HEK293 (cell line): ENCODE data around the gene ATMIN.

Source experiments
- CTCF ChIA-PET: fragments of 350-600 bp; formaldehyde crosslinking; extraction: SDS; loops from one replicate; lab custom pipeline; 2021; ENCODE audit warnings: antibody characterized with exemption; lab: Yijun Ruan, JAX
- POLR2A ChIA-PET: fragments of 300-600 bp; formaldehyde crosslinking; extraction: SDS; loops from one replicate; lab custom pipeline; 2020; ENCODE audit warnings: antibody characterized with exemption, inconsistent platforms; lab: Yijun Ruan, JAX
- H3K27ac ChIP-seq: fragments of 200-500 bp; sonication (Bioruptor generic); 2 replicates; pipeline ENCODE4 v1.5.1; 2014; ENCODE audit warnings: low read depth, low read length, control low read depth, inconsistent platforms; ENCODE audit errors: extremely low read depth
- H3K36me3 ChIP-seq, 2 experiments: fragments of 200-500 bp in 1 of 2; sonication (Bioruptor generic) in 1 of 2; 1 replicate in 1 of 2; 2 replicates in 1 of 2; pipeline ENCODE4 v1.5.1; 2014 to 2017; ENCODE audit warnings: inconsistent platforms in 2 of 2, low read length in 2 of 2; ENCODE audit not compliant: control insufficient read depth in 2 of 2, insufficient read depth in 1 of 2
- H3K4me1 ChIP-seq: fragments of 200-500 bp; sonication (Bioruptor generic); 2 replicates; pipeline ENCODE4 v1.5.1; 2014; ENCODE audit warnings: mild to moderate bottlenecking, low read length, inconsistent platforms; ENCODE audit not compliant: control insufficient read depth, insufficient read depth
- H3K4me3 ChIP-seq: 2 replicates; pipeline ENCODE4 v1.5.1; 2011; ENCODE audit warnings: low read depth, mild to moderate bottlenecking, control low read depth, low read length, moderate library complexity
- H3K9me3 ChIP-seq: fragments of 200-500 bp; sonication (Bioruptor generic); 2 replicates; pipeline ENCODE4 v1.5.1; 2014; ENCODE audit warnings: low read depth, low read length, inconsistent platforms; ENCODE audit not compliant: control insufficient read depth, insufficient read depth
- CTCF ChIP-seq: fragments of 450-650 bp; formaldehyde crosslinking; IDR thresholded peaks from 2 replicates; pipeline ENCODE4 v1.5.1; 2016; ENCODE audit warnings: missing biosample characterization, missing genetic modification characterization
- GLIS1 ChIP-seq: fragments of 450-650 bp; formaldehyde crosslinking; IDR thresholded peaks from 2 replicates; pipeline ENCODE4 v1.5.1; 2016; ENCODE audit warnings: missing biosample characterization, missing genetic modification characterization
- MZF1 ChIP-seq: fragments of 450-650 bp; formaldehyde crosslinking; IDR thresholded peaks from 2 replicates; pipeline ENCODE4 v1.5.1; 2017; ENCODE audit warnings: missing biosample characterization, missing genetic modification characterization, borderline replicate concordance
- SP3 ChIP-seq: fragments of 450-650 bp; formaldehyde crosslinking; IDR thresholded peaks from 2 replicates; pipeline ENCODE4 v1.5.1; 2016; ENCODE audit warnings: missing biosample characterization, missing genetic modification characterization
- TCF7L2 ChIP-seq: IDR thresholded peaks from 2 replicates; pipeline ENCODE4 v1.6.1; 2011; ENCODE audit warnings: low read depth, mild to moderate bottlenecking, inconsistent platforms, low read length, moderate library complexity, borderline replicate concordance
- ZBTB20 ChIP-seq: fragments of 450-650 bp; formaldehyde crosslinking; IDR thresholded peaks from 2 replicates; pipeline ENCODE4 v1.5.1; 2016; ENCODE audit warnings: missing biosample characterization, missing genetic modification characterization
- ZBTB7A ChIP-seq: fragments of 450-650 bp; formaldehyde crosslinking; IDR thresholded peaks from 2 replicates; pipeline ENCODE4 v1.5.1; 2016; ENCODE audit warnings: low read depth, missing biosample characterization, missing genetic modification characterization
- ZNF148 ChIP-seq: fragments of 450-650 bp; formaldehyde crosslinking; IDR thresholded peaks from 2 replicates; pipeline ENCODE4 v1.5.0; 2017; ENCODE audit warnings: missing biosample characterization, missing genetic modification characterization, borderline replicate concordance
- ZNF248 ChIP-seq: fragments of 450-650 bp; formaldehyde crosslinking; IDR thresholded peaks from 2 replicates; pipeline ENCODE4 v1.5.1; 2017; ENCODE audit warnings: missing biosample characterization, missing genetic modification characterization
- ZNF341 ChIP-seq: fragments of 450-650 bp; formaldehyde crosslinking; IDR thresholded peaks from 2 replicates; pipeline ENCODE4; 2016; ENCODE audit warnings: low read depth, missing biosample characterization, missing genetic modification characterization
- ZNF362 ChIP-seq: fragments of 450-650 bp; formaldehyde crosslinking; IDR thresholded peaks from 2 replicates; pipeline ENCODE4 v1.5.1; 2016; ENCODE audit warnings: missing biosample characterization, missing genetic modification characterization
- ZNF37A ChIP-seq: fragments of 450-650 bp; IDR thresholded peaks from 2 replicates; pipeline ENCODE4 v1.5.1; 2018; ENCODE audit warnings: missing biosample characterization, missing genetic modification characterization
- ZNF398 ChIP-seq: fragments of 450-650 bp; formaldehyde crosslinking; IDR thresholded peaks from 2 replicates; pipeline ENCODE4 v1.5.1; 2017; ENCODE audit warnings: missing biosample characterization, missing genetic modification characterization
- ZNF530 ChIP-seq: fragments of 450-650 bp; formaldehyde crosslinking; IDR thresholded peaks from 2 replicates; pipeline ENCODE4 v1.5.1; 2016; ENCODE audit warnings: low read depth, missing biosample characterization, missing genetic modification characterization
- ZNF560 ChIP-seq: fragments of 450-650 bp; formaldehyde crosslinking; IDR thresholded peaks from 2 replicates; pipeline ENCODE4 v1.5.1; 2017; ENCODE audit warnings: missing biosample characterization, missing genetic modification characterization, borderline replicate concordance
- ZNF571 ChIP-seq: fragments of 450-650 bp; formaldehyde crosslinking; IDR thresholded peaks from 2 replicates; pipeline ENCODE4 v1.5.0; 2017; ENCODE audit warnings: missing biosample characterization, missing genetic modification characterization
- ZNF580 ChIP-seq: fragments of 450-650 bp; formaldehyde crosslinking; IDR thresholded peaks from 2 replicates; pipeline ENCODE4 v1.5.1; 2016; ENCODE audit warnings: missing biosample characterization, missing genetic modification characterization
- ZNF677 ChIP-seq: fragments of 450-650 bp; IDR thresholded peaks from 2 replicates; pipeline ENCODE4 v1.5.0; 2018; ENCODE audit warnings: missing biosample characterization, mild to moderate bottlenecking, missing genetic modification characterization, moderate library complexity
- ZNF692 ChIP-seq: fragments of 450-650 bp; formaldehyde crosslinking; IDR thresholded peaks from 2 replicates; pipeline ENCODE4 v1.5.1; 2016; ENCODE audit warnings: missing biosample characterization, missing genetic modification characterization
- ZNF785 ChIP-seq: fragments of 450-650 bp; formaldehyde crosslinking; IDR thresholded peaks from 2 replicates; pipeline ENCODE4 v1.5.1; 2016; ENCODE audit warnings: missing biosample characterization, missing genetic modification characterization
- ZNF792 ChIP-seq: fragments of 450-650 bp; formaldehyde crosslinking; IDR thresholded peaks from 2 replicates; pipeline ENCODE4 v1.5.1; 2016; ENCODE audit warnings: missing biosample characterization, missing genetic modification characterization

Gene ATMIN

GRCh38 chr16:81081014-81081413 lies 45.4 kb downstream of the ATMIN start (continued):
- TF ChIP-seq ZBTB20 (tag by site-specific recombination) (no peak), GLIS1 (tag by site-specific recombination) (no peak), ZNF248 (tag by site-specific recombination) (no peak), ZNF530 (tag by site-specific recombination) (no peak), ZNF580 (tag by site-specific recombination) (no peak), ZNF785 (no peak), MZF1 (tag by site-specific recombination) (no peak)

GRCh38 chr16:81088836-81089235 lies 53.2 kb downstream of the ATMIN start:
- H3K4me1 ChIP-seq, result no peaks in the 10 kb centered on the region
- TF ChIP-seq ZNF341 (tag by site-specific recombination) (no peak), ZNF677 (tag by site-specific recombination) (no peak), ZNF792 (tag by site-specific recombination) (no peak), ZNF148 (tag by site-specific recombination) (no peak), ZNF560 (tag by site-specific recombination) (no peak), ZNF692 (tag by site-specific recombination) (no peak), ZNF362 (tag by site-specific recombination) (no peak)
- no peak overlapping the region for H3K27ac ChIP-seq
- no peaks in the 10 kb centered on the region for H3K9me3 ChIP-seq
- ChIA-PET POLR2A (no interaction called here), CTCF (no interaction called here)
- H3K36me3 ChIP-seq, result peaks cover 3 to 38% of the 10 kb centered on the region in 2 experiments; a peak in 2 of 3 replicates
- H3K4me3 ChIP-seq, result no peak overlapping the region

GRCh38 chr16:81094771-81095251 lies 59.2 kb downstream of the ATMIN start:
- no peak for TF ChIP-seq ZNF37A (tag by site-specific recombination)
- TF ChIP-seq ZBTB7A, result no peak
- no peak for TF ChIP-seq ZNF398
- no peak for TF ChIP-seq CTCF (tag by site-specific recombination)
- no peak for TF ChIP-seq ZNF792 (tag by site-specific recombination)
- TF ChIP-seq SP3 (tag by site-specific recombination), result no peak
- TF ChIP-seq TCF7L2, result no peak
- TF ChIP-seq ZNF571 (tag by site-specific recombination), result no peak
- H3K36me3 ChIP-seq, result peaks cover 0 to 13% of the 10 kb centered on the region in 2 experiments; a peak in 2 of 3 replicates
- CTCF ChIA-PET, result interaction anchor here (1.3 kb wide), 1 partner anchor 59 kb away, joined by 4 read pairs; the partner anchor contains the start of gene ATMIN
- no peak overlapping the region for H3K27ac ChIP-seq
- no peak overlapping the region; the same call in 1 of the 2 replicates for H3K4me3 ChIP-seq
- no peaks in the 10 kb centered on the region for H3K9me3 ChIP-seq
- H3K4me1 ChIP-seq, result no peaks in the 10 kb centered on the region
- POLR2A ChIA-PET, result interaction anchor here (0.7 to 1.8 kb wide), 2 partner anchors 11 to 18 kb away, joined by 3 to 4 read pairs; partner anchors contain the start of gene C16orf46
